ENCODE measurements around the gene ERCC6L.

Gene ERCC6L

DNA sequence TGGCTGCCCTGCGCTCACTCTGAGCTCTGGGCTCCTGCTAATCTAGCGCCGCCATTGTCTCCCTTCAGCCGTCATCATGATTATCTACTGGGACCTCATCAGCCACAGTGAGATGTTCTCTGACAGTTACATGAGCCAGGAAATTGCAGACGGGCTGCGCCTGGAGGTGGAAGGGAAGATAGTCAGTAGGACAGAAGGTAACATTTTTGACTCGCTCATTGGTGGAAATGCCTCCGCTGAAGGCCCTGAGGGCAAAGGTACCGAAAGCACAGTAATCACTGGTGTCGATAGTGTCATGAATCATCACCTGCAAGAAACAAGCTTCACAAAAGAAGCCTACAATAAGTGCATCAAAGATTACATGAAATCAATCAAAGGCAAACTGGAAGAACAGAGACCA lies 79.1 kb downstream of the ERCC6L start:
- no peak overlapping the region for H3K27ac ChIP-seq
- TF ChIP-seq, protein P1, sequence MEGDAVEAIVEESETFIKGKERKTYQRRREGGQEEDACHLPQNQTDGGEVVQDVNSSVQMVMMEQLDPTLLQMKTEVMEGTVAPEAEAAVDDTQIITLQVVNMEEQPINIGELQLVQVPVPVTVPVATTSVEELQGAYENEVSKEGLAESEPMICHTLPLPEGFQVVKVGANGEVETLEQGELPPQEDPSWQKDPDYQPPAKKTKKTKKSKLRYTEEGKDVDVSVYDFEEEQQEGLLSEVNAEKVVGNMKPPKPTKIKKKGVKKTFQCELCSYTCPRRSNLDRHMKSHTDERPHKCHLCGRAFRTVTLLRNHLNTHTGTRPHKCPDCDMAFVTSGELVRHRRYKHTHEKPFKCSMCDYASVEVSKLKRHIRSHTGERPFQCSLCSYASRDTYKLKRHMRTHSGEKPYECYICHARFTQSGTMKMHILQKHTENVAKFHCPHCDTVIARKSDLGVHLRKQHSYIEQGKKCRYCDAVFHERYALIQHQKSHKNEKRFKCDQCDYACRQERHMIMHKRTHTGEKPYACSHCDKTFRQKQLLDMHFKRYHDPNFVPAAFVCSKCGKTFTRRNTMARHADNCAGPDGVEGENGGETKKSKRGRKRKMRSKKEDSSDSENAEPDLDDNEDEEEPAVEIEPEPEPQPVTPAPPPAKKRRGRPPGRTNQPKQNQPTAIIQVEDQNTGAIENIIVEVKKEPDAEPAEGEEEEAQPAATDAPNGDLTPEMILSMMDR (conservative IDR thresholded peaks at IDR 0.05; ENCODE audit: low read depth), result no peak
- ChIA-PET CTCF (no interaction called here), POLR2A (ENCODE audit: low non-redundant PET) (no interaction called here)
- no peak for DNase-seq (ENCODE audit: low spot score)

GRCh38 chrX:72158773-72159172 lies 80.1 kb downstream of the ERCC6L start:
- TF ChIP-seq, protein P1 (conservative IDR thresholded peaks at IDR 0.05; ENCODE audit: low read depth), result no peak
- CTCF ChIA-PET, result no interaction called here
- DNase-seq (ENCODE audit: low spot score), result no peak
- POLR2A ChIA-PET (ENCODE audit: low non-redundant PET), result no interaction called here
- no peak overlapping the region for H3K27ac ChIP-seq

Measured in RWPE1 (cell line).